Mesendoderm (in vitro differentiated cells): ENCODE data around the gene C3orf18.
A peak's percentile ranks its signal among the peaks of the same experiment; 100 is the strongest.

Experiments used
- DNase-seq: peaks from one replicate; pipeline ENCODE4 v3.0.0; 2013
- H2AK5ac ChIP-seq: 2 replicates; pipeline ENCODE4 v1.6.1; 2013; ENCODE audit warnings: low read length, inconsistent platforms
- H2BK120ac ChIP-seq: 2 replicates; pipeline ENCODE4 v1.6.1; 2013; ENCODE audit warnings: low read depth, mild to moderate bottlenecking, low read length, moderate library complexity, mixed read lengths
- H2BK15ac ChIP-seq: replicated peaks from 2 replicates; pipeline ENCODE4 v1.6.1; 2013; ENCODE audit warnings: low read depth, mild to moderate bottlenecking, moderate library complexity
- H2BK5ac ChIP-seq: 2 replicates; pipeline ENCODE4 v1.6.1; 2013; ENCODE audit warnings: low read length, inconsistent platforms
- H3K18ac ChIP-seq: 2 replicates; pipeline ENCODE4 v1.6.1; 2013; ENCODE audit warnings: mild to moderate bottlenecking, low read length, mixed read lengths
- H3K23ac ChIP-seq: one replicate; pipeline ENCODE4 v1.6.1; 2013; ENCODE audit warnings: low read length
- H3K27ac ChIP-seq: 2 replicates; pipeline ENCODE4 v1.5.1; 2013; ENCODE audit warnings: low read depth, mild to moderate bottlenecking, inconsistent platforms, low read length, moderate library complexity
- H3K27me3 ChIP-seq: 2 replicates; pipeline ENCODE4 v1.6.1; 2013; ENCODE audit warnings: low read length, control low read depth, mild to moderate bottlenecking, inconsistent platforms; ENCODE audit not compliant: insufficient read depth, poor library complexity
- H3K36me3 ChIP-seq: 2 replicates; pipeline ENCODE4 v1.6.1; 2013; ENCODE audit warnings: low read length, inconsistent platforms; ENCODE audit not compliant: control insufficient read depth, insufficient read depth
- H3K4ac ChIP-seq: one replicate; pipeline ENCODE4 v1.6.1; 2013; ENCODE audit warnings: low read depth, mild to moderate bottlenecking, low read length, moderate library complexity
- H3K4me1 ChIP-seq: 2 replicates; pipeline ENCODE4 v1.6.1; 2013; ENCODE audit warnings: low read depth, low read length, inconsistent platforms; ENCODE audit not compliant: control insufficient read depth
- H3K4me2 ChIP-seq: 2 replicates; pipeline ENCODE4 v1.6.1; 2013; ENCODE audit warnings: low read length
- H3K4me3 ChIP-seq: 2 replicates; pipeline ENCODE4 v1.5.1; 2013; ENCODE audit warnings: mild to moderate bottlenecking, low read length
- H3K56ac ChIP-seq: one replicate; pipeline ENCODE4 v1.6.1; 2013; ENCODE audit warnings: low read length
- H3K79me1 ChIP-seq: 2 replicates; pipeline ENCODE4 v1.6.1; 2013; ENCODE audit warnings: low read length, inconsistent platforms
- H3K79me2 ChIP-seq: 2 replicates; pipeline ENCODE4 v1.6.1; 2013; ENCODE audit warnings: mild to moderate bottlenecking, low read length; ENCODE audit not compliant: control insufficient read depth, insufficient read depth
- H3K9ac ChIP-seq: 2 replicates; pipeline ENCODE4 v1.6.1; 2013; ENCODE audit warnings: low read length, inconsistent platforms
- H4K5ac ChIP-seq: one replicate; pipeline ENCODE4 v1.6.1; 2013; ENCODE audit warnings: low read length
- H4K8ac ChIP-seq: one replicate; pipeline ENCODE4 v1.6.1; 2013; ENCODE audit warnings: low read depth, mild to moderate bottlenecking, control low read depth, low read length, moderate library complexity
- WGBS: extraction: QIAGEN DNeasy Blood & Tissue Kit; methylation state at CpG from one replicate; pipeline ENCODE4 v1.1.7; 2013; ENCODE audit warnings: low lambda C conversion rate, missing lambda C conversion rate; ENCODE audit not compliant: insufficient coverage; ENCODE audit errors: extremely low coverage; 5-methylcytosine and 5-hydroxymethylcytosine counted together

The C3orf18 gene

DNA sequence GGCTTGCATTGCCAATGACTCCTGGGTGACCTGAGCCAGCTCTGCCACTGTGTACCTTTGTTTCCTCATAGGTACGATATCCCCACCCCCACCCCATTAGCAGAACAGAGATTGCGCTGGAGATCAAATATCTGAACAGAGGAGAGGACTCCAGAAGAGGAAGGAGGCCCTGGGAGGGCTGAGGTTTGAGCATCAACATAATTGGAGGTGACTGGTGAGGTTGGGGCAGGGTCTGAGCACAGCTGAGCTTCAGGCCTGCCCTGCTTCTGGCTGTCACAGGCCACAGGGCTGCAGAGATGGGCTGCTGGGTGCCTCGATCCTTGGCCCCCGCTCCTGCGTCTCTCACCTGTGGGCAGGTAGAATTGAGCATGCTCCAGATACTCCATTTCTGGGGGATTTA is 42.8 kb downstream of the C3orf18 start:
- Histone ChIP-seq H3K79me1 (no peaks in the 10 kb centered on the region), H2BK5ac (no peak overlapping the region), H3K4me1 (peaks cover 11% of the 10 kb centered on the region), H3K27ac (no peak overlapping the region), H3K23ac (peak overlapping the region; percentile 34), H2BK15ac (no peak overlapping the region), H3K79me2 (no peaks in the 10 kb centered on the region), H4K8ac (no peak overlapping the region), H3K4ac (no peak overlapping the region), H3K4me3 (no peak overlapping the region), H3K27me3 (no peaks in the 10 kb centered on the region), H3K36me3 (no peaks in the 10 kb centered on the region), H2BK120ac (no peak overlapping the region), H2AK5ac (no peak overlapping the region), H3K9ac (no peak overlapping the region), H3K18ac (no peak overlapping the region), H4K5ac (no peak overlapping the region), H3K4me2 (no peak overlapping the region), H3K56ac (peak overlapping the region; percentile 9)
- no peak for DNase-seq
- WGBS, result no CpG with 5 or more reads among the region's 5 CpGs

GRCh38 chr3:50523279-50523811 is 44.2 kb downstream of the C3orf18 start:
- Histone ChIP-seq H2BK120ac (no peak overlapping the region), H3K56ac (peak overlapping the region; percentile 74), H3K4me2 (no peak overlapping the region), H2AK5ac (peak overlapping the region; percentile 25), H3K27me3 (no peaks in the 10 kb centered on the region), H3K23ac (no peak overlapping the region), H3K36me3 (no peaks in the 10 kb centered on the region), H4K8ac (no peak overlapping the region), H3K9ac (no peak overlapping the region), H3K79me1 (no peaks in the 10 kb centered on the region), H3K18ac (no peak overlapping the region), H3K4me3 (no peak overlapping the region), H2BK15ac (no peak overlapping the region), H3K79me2 (no peaks in the 10 kb centered on the region), H3K4me1 (peaks cover 13% of the 10 kb centered on the region), H3K27ac (no peak overlapping the region), H2BK5ac (peak overlapping the region; percentile 51), H3K4ac (no peak overlapping the region), H4K5ac (no peak overlapping the region)
- DNase-seq, result no peak
- WGBS, result no CpG with 5 or more reads among the region's 9 CpGs

DNA sequence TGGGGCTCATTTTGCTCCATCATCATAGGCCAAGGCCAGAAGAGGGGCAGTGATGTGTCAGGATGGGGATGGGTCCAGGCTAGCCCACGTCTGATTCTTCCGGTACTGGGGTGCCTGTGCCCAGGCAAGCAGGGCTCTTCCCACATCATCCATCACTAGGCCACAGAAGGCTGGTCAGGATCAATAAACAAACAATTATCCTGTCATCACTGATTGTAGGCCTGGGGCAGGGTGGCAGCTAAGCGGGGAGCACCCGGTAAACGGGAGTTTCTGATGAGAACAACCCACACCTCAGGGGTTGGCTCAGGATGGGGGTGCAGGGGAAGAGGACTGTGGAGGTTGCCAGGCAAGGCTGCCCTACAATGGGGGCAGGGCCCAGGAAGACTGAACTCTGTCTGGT is 46.0 kb downstream of the C3orf18 start:
- Histone ChIP-seq H3K9ac (no peak overlapping the region), H3K4me1 (peaks cover 19% of the 10 kb centered on the region), H4K5ac (no peak overlapping the region), H3K18ac (peak overlapping the region; percentile 10), H2BK120ac (no peak overlapping the region), H3K79me1 (no peaks in the 10 kb centered on the region), H3K27me3 (no peaks in the 10 kb centered on the region), H2BK15ac (no peak overlapping the region), H2BK5ac (peak overlapping the region; percentile 40), H3K27ac (peak overlapping the region; percentile 58), H3K23ac (no peak overlapping the region), H3K36me3 (no peaks in the 10 kb centered on the region), H3K56ac (peak overlapping the region; percentile 85), H3K4me3 (no peak overlapping the region), H4K8ac (no peak overlapping the region), H2AK5ac (no peak overlapping the region), H3K4ac (no peak overlapping the region), H3K4me2 (no peak overlapping the region), H3K79me2 (no peaks in the 10 kb centered on the region)
- no CpG with 5 or more reads among the region's 5 CpGs for WGBS
- DNase-seq, result no peak

- Histone ChIP-seq H3K36me3 (no peaks in the 10 kb centered on the region), H3K56ac (peak overlapping the region; percentile 85), H3K4me1 (peaks cover 24% of the 10 kb centered on the region), H3K79me1 (no peaks in the 10 kb centered on the region), H3K27ac (peak overlapping the region; percentile 58), H2BK5ac (peak overlapping the region; percentile 96), H3K79me2 (no peaks in the 10 kb centered on the region), H3K27me3 (no peaks in the 10 kb centered on the region), H2BK120ac (no peak overlapping the region), H3K23ac (peak overlapping the region; percentile 1), H3K18ac (peak overlapping the region; percentile 42), H3K4me2 (no peak overlapping the region), H2AK5ac (peak overlapping the region; percentile 92), H3K4me3 (no peak overlapping the region), H4K5ac (no peak overlapping the region), H4K8ac (no peak overlapping the region), H3K9ac (peak overlapping the region; percentile 60), H2BK15ac (no peak overlapping the region), H3K4ac (peak overlapping the region; percentile 5)
- DNase-seq, result no peak
- no CpG with 5 or more reads among the region's 3 CpGs for WGBS
Observed at GRCh38 chr3:50520849-50521248, 46.7 kb downstream of the C3orf18 start.

GRCh38 chr3:50519471-50520089 is 48.0 kb downstream of the C3orf18 start:
- Histone ChIP-seq H4K5ac (no peak overlapping the region), H2BK5ac (peak overlapping the region; percentile 92), H4K8ac (no peak overlapping the region), H3K4ac (no peak overlapping the region), H2BK120ac (no peak overlapping the region), H3K4me3 (no peak overlapping the region), H3K4me1 (peaks cover 27% of the 10 kb centered on the region), H3K18ac (no peak overlapping the region), H2BK15ac (no peak overlapping the region), H3K36me3 (no peaks in the 10 kb centered on the region), H3K23ac (no peak overlapping the region), H3K4me2 (no peak overlapping the region), H3K9ac (peak overlapping the region; percentile 2), H3K79me2 (no peaks in the 10 kb centered on the region), H3K79me1 (no peaks in the 10 kb centered on the region), H2AK5ac (no peak overlapping the region), H3K56ac (peak overlapping the region; percentile 78), H3K27ac (no peak overlapping the region), H3K27me3 (no peaks in the 10 kb centered on the region)
- no CpG with 5 or more reads among the region's 7 CpGs for WGBS
- peak; percentile 90 for DNase-seq

GRCh38 chr3:50518436-50518835 is 49.1 kb downstream of the C3orf18 start:
- Histone ChIP-seq H3K4me2 (no peak overlapping the region), H3K27ac (no peak overlapping the region), H2BK15ac (no peak overlapping the region), H2BK5ac (peak overlapping the region; percentile 39), H3K23ac (no peak overlapping the region), H3K18ac (no peak overlapping the region), H4K5ac (no peak overlapping the region), H3K56ac (peak overlapping the region; percentile 28), H3K79me1 (no peaks in the 10 kb centered on the region), H2AK5ac (peak overlapping the region; percentile 59), H3K4me3 (no peak overlapping the region), H3K27me3 (no peaks in the 10 kb centered on the region), H3K4me1 (peaks cover 25% of the 10 kb centered on the region), H4K8ac (no peak overlapping the region), H3K4ac (no peak overlapping the region), H3K9ac (peak overlapping the region; percentile 3), H3K79me2 (no peaks in the 10 kb centered on the region), H2BK120ac (no peak overlapping the region), H3K36me3 (no peaks in the 10 kb centered on the region)
- no peak for DNase-seq
- WGBS, result no CpG with 5 or more reads among the region's 7 CpGs
